NB4 (cell line): ENCODE data around the gene DPYSL5.
A peak's percentile ranks its signal among the peaks of the same experiment; 100 is the strongest.

Source experiments
- DNase-seq: peaks from one replicate; pipeline ENCODE4 v3.0.0; 2010; ENCODE audit warnings: low read depth
- H3K4me3 ChIP-seq: one replicate; pipeline ENCODE4 v1.5.1; 2011; ENCODE audit warnings: mild to moderate bottlenecking, low read depth, low read length, moderate library complexity
- MAX ChIP-seq: IDR thresholded peaks from 2 replicates; pipeline ENCODE4 v1.6.1; 2011; ENCODE audit warnings: low read depth, low read length
- MYC ChIP-seq: IDR thresholded peaks from 2 replicates; pipeline ENCODE4 v1.6.1; 2011; ENCODE audit warnings: low read depth, low read length
- POLR2A ChIP-seq: IDR thresholded peaks from 2 replicates; pipeline ENCODE4 v1.6.1; 2011; ENCODE audit warnings: mild to moderate bottlenecking; ENCODE audit not compliant: insufficient read length; ENCODE audit errors: extremely low read depth
- TF ChIP-seq, protein P1 (sequence below): IDR thresholded peaks from one replicate; pipeline ENCODE4 v1.5.1; 2012; ENCODE audit warnings: low read depth, low read length

The DPYSL5 gene

GRCh38 chr2:26941486-26941885, 93.6 kb downstream of the DPYSL5 start:
- H3K4me3 ChIP-seq = no peak overlapping the region
- no peak for TF ChIP-seq MYC
- TF ChIP-seq, protein P1, sequence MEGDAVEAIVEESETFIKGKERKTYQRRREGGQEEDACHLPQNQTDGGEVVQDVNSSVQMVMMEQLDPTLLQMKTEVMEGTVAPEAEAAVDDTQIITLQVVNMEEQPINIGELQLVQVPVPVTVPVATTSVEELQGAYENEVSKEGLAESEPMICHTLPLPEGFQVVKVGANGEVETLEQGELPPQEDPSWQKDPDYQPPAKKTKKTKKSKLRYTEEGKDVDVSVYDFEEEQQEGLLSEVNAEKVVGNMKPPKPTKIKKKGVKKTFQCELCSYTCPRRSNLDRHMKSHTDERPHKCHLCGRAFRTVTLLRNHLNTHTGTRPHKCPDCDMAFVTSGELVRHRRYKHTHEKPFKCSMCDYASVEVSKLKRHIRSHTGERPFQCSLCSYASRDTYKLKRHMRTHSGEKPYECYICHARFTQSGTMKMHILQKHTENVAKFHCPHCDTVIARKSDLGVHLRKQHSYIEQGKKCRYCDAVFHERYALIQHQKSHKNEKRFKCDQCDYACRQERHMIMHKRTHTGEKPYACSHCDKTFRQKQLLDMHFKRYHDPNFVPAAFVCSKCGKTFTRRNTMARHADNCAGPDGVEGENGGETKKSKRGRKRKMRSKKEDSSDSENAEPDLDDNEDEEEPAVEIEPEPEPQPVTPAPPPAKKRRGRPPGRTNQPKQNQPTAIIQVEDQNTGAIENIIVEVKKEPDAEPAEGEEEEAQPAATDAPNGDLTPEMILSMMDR = no peak
- no peak for TF ChIP-seq MAX
- no peak for TF ChIP-seq POLR2A
- no peak for DNase-seq

DNA sequence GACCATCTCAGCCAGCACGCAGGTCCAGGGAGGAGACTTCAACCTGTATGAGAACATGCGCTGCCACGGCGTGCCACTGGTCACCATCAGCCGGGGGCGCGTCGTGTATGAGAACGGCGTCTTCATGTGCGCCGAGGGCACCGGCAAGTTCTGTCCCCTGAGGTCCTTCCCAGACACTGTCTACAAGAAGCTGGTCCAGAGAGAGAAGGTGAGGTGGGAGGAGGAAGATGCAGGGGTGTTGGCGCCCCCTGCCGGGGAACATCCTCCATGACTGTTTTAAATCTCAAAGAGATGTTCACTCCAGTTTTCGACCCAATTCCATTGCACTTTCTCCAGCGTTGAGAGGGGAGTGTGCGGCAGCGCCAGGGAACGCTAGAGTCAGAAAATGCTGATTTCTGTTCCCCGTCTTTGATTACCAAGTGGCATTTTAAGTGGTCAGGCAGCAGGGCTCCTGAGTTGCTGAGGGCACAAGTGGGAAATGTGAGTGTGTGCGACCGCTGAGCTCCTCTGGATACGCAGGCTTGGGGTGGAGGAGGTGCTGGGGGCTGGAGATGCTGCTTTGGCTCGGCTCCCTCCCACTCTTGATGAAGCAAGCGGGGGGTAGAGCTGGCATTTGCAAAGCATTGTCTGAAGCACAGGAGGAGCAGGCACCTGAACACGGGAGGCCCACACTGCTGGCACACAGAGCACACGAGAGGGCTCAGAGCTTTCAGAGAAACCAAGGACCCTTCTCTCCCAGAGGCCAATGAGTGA, 94.8 kb downstream of the DPYSL5 start:
- DNase-seq = peak; percentile 78
- no peak overlapping the region for H3K4me3 ChIP-seq
- TF ChIP-seq, protein P1 = peak; percentile 86
- TF ChIP-seq MYC = no peak

DNA sequence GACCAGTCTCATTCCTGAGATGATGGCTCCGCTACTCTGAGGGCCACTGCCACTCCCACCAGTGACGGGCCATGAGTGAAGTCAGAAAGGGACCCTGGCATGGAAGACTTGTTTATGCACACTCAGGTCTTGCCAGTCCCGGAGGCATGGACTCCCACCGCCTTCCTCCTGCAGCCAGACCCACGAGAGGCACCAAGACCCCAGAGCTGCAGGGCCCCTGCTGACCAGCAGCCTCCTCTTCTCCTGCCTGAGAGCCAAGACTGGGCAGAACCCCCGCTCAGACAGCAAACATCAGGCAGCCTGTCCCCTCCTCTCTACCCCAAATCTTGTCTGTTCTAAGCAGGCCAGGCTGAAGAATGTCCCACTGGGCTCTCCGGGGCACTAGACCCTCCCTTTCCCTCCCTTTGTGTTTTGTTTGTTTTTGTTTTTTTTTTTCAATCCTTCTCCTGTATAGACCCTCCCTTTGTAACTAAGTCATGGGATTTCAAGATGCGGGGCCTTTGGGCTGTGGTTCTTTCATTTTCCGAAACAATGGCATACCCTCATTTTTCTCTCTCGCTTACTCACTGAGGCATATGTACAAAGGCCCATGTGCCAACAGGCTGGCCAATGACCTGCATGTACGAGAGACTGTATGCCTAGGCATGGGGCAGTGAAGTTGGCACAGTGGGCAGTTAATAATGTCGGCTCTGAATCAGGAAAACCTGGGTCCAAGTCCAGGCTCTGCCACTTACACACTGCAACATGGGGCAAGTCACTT, 98.2 kb downstream of the DPYSL5 start:
- H3K4me3 ChIP-seq = no peak overlapping the region
- no peak for DNase-seq
- TF ChIP-seq, protein P1 = no peak
- TF ChIP-seq POLR2A (no peak), MYC (no peak)

- no peak overlapping the region for H3K4me3 ChIP-seq
- peak; percentile 50 for DNase-seq
- TF ChIP-seq MAX = no peak
- TF ChIP-seq, protein P1 = no peak
- no peak for TF ChIP-seq POLR2A
- TF ChIP-seq MYC = no peak
Observed at GRCh38 chr2:26946841-26947784, 99.2 kb downstream of the DPYSL5 start.

GRCh38 chr2:26948800-26949199, 100.9 kb downstream of the DPYSL5 start:
- no peak for DNase-seq
- H3K4me3 ChIP-seq = no peak overlapping the region
- TF ChIP-seq MYC (no peak), POLR2A (no peak), MAX (no peak)
- TF ChIP-seq, protein P1 = no peak
